DND-41 (cell line): ENCODE results near the gene USP54.

ENCODE experiments used
- ATAC-seq: fragments of 200-7000 bp; cut with Tn5 transposase; 3 replicates; pipeline ENCODE4 v1.9.1; 2021; ENCODE audit warnings: low read depth; ENCODE audit not compliant: insufficient read depth
- DNase-seq: peaks from one replicate; pipeline ENCODE4 v3.0.0-alpha.2; 2020
- H2AFZ ChIP-seq: 2 replicates; pipeline ENCODE4 v1.6.0; 2012; ENCODE audit warnings: low read depth, low read length
- H3K27ac ChIP-seq: 2 replicates; pipeline ENCODE4 v1.5.1; 2012; ENCODE audit warnings: low read length, inconsistent platforms
- H3K27me3 ChIP-seq: fragments of 200-600 bp; sonication (generic); 2 replicates; pipeline ENCODE4 v1.6.0; 2012; ENCODE audit warnings: low read length, mild to moderate bottlenecking, inconsistent platforms; ENCODE audit not compliant: insufficient read depth, poor library complexity
- H3K36me3 ChIP-seq: 2 replicates; pipeline ENCODE4 v1.5.1; 2012; ENCODE audit warnings: low read length, inconsistent platforms; ENCODE audit not compliant: insufficient read depth
- H3K4me1 ChIP-seq: 2 replicates; pipeline ENCODE4 v1.5.1; 2012; ENCODE audit warnings: mild to moderate bottlenecking, low read length; ENCODE audit not compliant: insufficient read depth
- H3K4me2 ChIP-seq: 2 replicates; pipeline ENCODE4 v1.6.0; 2012; ENCODE audit warnings: mild to moderate bottlenecking, moderate library complexity, low read length, inconsistent platforms; ENCODE audit not compliant: insufficient read depth
- H3K4me3 ChIP-seq, 2 experiments: fragments of 200-600 bp in 1 of 2; shearing (Covaris generic) in 1 of 2; 2 replicates each; pipeline ENCODE4 v1.5.1; 2012 to 2016; ENCODE audit warnings: inconsistent platforms in 2 of 2, low read length in 2 of 2, mild to moderate bottlenecking in 2 of 2, low read depth in 1 of 2, moderate library complexity in 1 of 2
- H3K79me2 ChIP-seq: 2 replicates; pipeline ENCODE4 v1.6.0; 2012; ENCODE audit warnings: low read length, inconsistent platforms; ENCODE audit not compliant: insufficient read depth
- H3K9ac ChIP-seq: 2 replicates; pipeline ENCODE4 v1.6.0; 2012; ENCODE audit warnings: low read depth, mild to moderate bottlenecking, inconsistent platforms, low read length, moderate library complexity
- H3K9me3 ChIP-seq: 2 replicates; pipeline ENCODE4 v1.5.1; 2012; ENCODE audit warnings: low read length, moderate library complexity, mild to moderate bottlenecking, inconsistent platforms; ENCODE audit not compliant: insufficient read depth, severe bottlenecking
- H4K20me1 ChIP-seq: 2 replicates; pipeline ENCODE4 v1.6.0; 2012; ENCODE audit warnings: low read length; ENCODE audit not compliant: insufficient read depth
- CTCF ChIP-seq: IDR thresholded peaks from 2 replicates; pipeline ENCODE4 v1.5.1; 2012; ENCODE audit warnings: borderline replicate concordance, low read length, moderate library complexity, mild to moderate bottlenecking; ENCODE audit not compliant: poor library complexity, severe bottlenecking; ENCODE audit errors: extremely low read depth
- EZH2 ChIP-seq: IDR thresholded peaks from 3 replicates; pipeline ENCODE4 v1.6.1; 2012; ENCODE audit warnings: borderline replicate concordance, low read depth, mild to moderate bottlenecking, moderate library complexity, low read length, inconsistent platforms; ENCODE audit not compliant: severe bottlenecking

USP54 gene

GRCh38 chr10:73559590-73559989, 31.6 kb downstream of the USP54 start:
- no peaks in the 10 kb centered on the region for H3K9me3 ChIP-seq
- H3K4me1 ChIP-seq: no peaks in the 10 kb centered on the region
- no peaks in the 10 kb centered on the region for H3K27me3 ChIP-seq
- H4K20me1 ChIP-seq: no peaks in the 10 kb centered on the region
- no peaks in the 10 kb centered on the region for H3K79me2 ChIP-seq
- H3K9ac ChIP-seq: no peak overlapping the region
- no peak overlapping the region for H3K4me3 ChIP-seq
- DNase-seq: no peak
- H3K4me2 ChIP-seq: no peak overlapping the region
- no peaks in the 10 kb centered on the region for H3K36me3 ChIP-seq
- no peak overlapping the region for H3K27ac ChIP-seq
- ATAC-seq: no peak
- H2AFZ ChIP-seq: no peak overlapping the region
- TF ChIP-seq CTCF: no peak
- TF ChIP-seq EZH2: no peak

- H3K36me3 ChIP-seq: no peaks in the 10 kb centered on the region
- ATAC-seq: no peak
- H3K27me3 ChIP-seq: no peaks in the 10 kb centered on the region
- DNase-seq: no peak
- H4K20me1 ChIP-seq: no peaks in the 10 kb centered on the region
- no peak overlapping the region for H3K4me2 ChIP-seq
- no peaks in the 10 kb centered on the region for H3K4me1 ChIP-seq
- H2AFZ ChIP-seq: no peak overlapping the region
- H3K79me2 ChIP-seq: no peaks in the 10 kb centered on the region
- H3K9me3 ChIP-seq: no peaks in the 10 kb centered on the region
- H3K4me3 ChIP-seq: no peak overlapping the region
- TF ChIP-seq CTCF: no peak
- no peak for TF ChIP-seq EZH2
- H3K9ac ChIP-seq: no peak overlapping the region
- H3K27ac ChIP-seq: no peak overlapping the region
Observed at GRCh38 chr10:73556855-73557254, 34.3 kb downstream of the USP54 start.

- Histone ChIP-seq H3K9me3 (no peaks in the 10 kb centered on the region), H3K4me3 (no peak overlapping the region), H3K27me3 (no peaks in the 10 kb centered on the region), H3K4me1 (no peaks in the 10 kb centered on the region), H3K36me3 (no peaks in the 10 kb centered on the region), H4K20me1 (no peaks in the 10 kb centered on the region), H3K79me2 (no peaks in the 10 kb centered on the region), H3K4me2 (no peak overlapping the region), H2AFZ (no peak overlapping the region), H3K9ac (no peak overlapping the region), H3K27ac (no peak overlapping the region)
- ATAC-seq (no peak), DNase-seq (no peak)
- TF ChIP-seq CTCF (no peak), EZH2 (no peak)
Observed at GRCh38 chr10:73554721-73555120, 36.4 kb downstream of the USP54 start.

GRCh38 chr10:73553761-73554160, 37.4 kb downstream of the USP54 start:
- ATAC-seq (no peak), DNase-seq (no peak)
- no peaks in the 10 kb centered on the region for H3K4me1 ChIP-seq
- no peak overlapping the region for H3K4me2 ChIP-seq
- no peaks in the 10 kb centered on the region for H3K9me3 ChIP-seq
- H3K27ac ChIP-seq: no peak overlapping the region
- H3K36me3 ChIP-seq: no peaks in the 10 kb centered on the region
- H3K27me3 ChIP-seq: no peaks in the 10 kb centered on the region
- TF ChIP-seq EZH2: no peak
- no peak for TF ChIP-seq CTCF
- no peak overlapping the region for H3K4me3 ChIP-seq
- no peaks in the 10 kb centered on the region for H4K20me1 ChIP-seq
- H3K79me2 ChIP-seq: no peaks in the 10 kb centered on the region
- no peak overlapping the region for H2AFZ ChIP-seq
- no peak overlapping the region for H3K9ac ChIP-seq
